ENCODE data around the gene FGF14. TPM values are rescaled to one million over a fixed set of nuclear protein-coding genes. Genes with fewer than 3 reads are reported as not detected.

The FGF14 gene
- total and polyA plus RNA-seq, 2 donors (not counting 3 experiments of a cell fraction or from before 2014, with no cell fraction given): not detected

- intact Hi-C loops (cut with micrococcal nuclease) (no loop called here), dilution Hi-C loops (cut with MboI; ENCODE audit: extremely low pct_ligation_motif_present, low sequenced_read_pairs) (no loop called here)
- DNase-seq (ENCODE audit: low read depth, low spot score) (no peak), FAIRE-seq (no peak)
- Histone ChIP-seq H3K27ac (ENCODE audit: insufficient read depth, low read depth, low read length) (no peak overlapping the region), H3K9me1 (replicated peaks; ENCODE audit: control insufficient read depth, extremely low read depth, insufficient read depth, low read length) (no peaks in the 10 kb centered on the region), H4K20me1 (replicated peaks; ENCODE audit: control insufficient read depth, extremely low read depth, insufficient read depth, low read length) (no peaks in the 10 kb centered on the region), H3K4me1 (ENCODE audit: control insufficient read depth, extremely low read depth, insufficient read depth, low read length) (no peaks in the 10 kb centered on the region), H3K9ac (replicated peaks; ENCODE audit: extremely low read depth, insufficient read depth, low read length) (no peak overlapping the region), H3K79me2 (ENCODE audit: control insufficient read depth, insufficient read depth, low read length) (no peaks in the 10 kb centered on the region), H3K4me2 (ENCODE audit: insufficient read depth, low read length) (no peak overlapping the region), H3K9me3 (replicated peaks; ENCODE audit: control insufficient read depth, insufficient read depth, low read length) (no peaks in the 10 kb centered on the region), H2AFZ (ENCODE audit: low read depth, low read length) (no peak overlapping the region), H3K27me3 (ENCODE audit: control insufficient read depth in 2 of 2, insufficient read depth in 2 of 2, low read length in 2 of 2) (no peaks in the 10 kb centered on the region), H3K4me3 (replicated peaks in 1 of 3; ENCODE audit: insufficient read depth in 1 of 3, low read depth in 1 of 3, low read length in 3 of 3) (no peak overlapping the region), H3K36me3 (ENCODE audit: control insufficient read depth in 2 of 2, extremely low read depth in 1 of 2, insufficient read depth in 2 of 2, low read length in 2 of 2) (no peaks in the 10 kb centered on the region)
- ChIA-PET CTCF (interaction anchor here (2.4 kb wide), 1 partner anchor 466 kb away, joined by 22 read pairs; no protein-coding TSS in a partner anchor), POLR2A (no interaction called here)
- BruUV-seq (replicated peaks): no TSS peak
- TF ChIP-seq JUN (IDR thresholded peaks at IDR 0.05; ENCODE audit: borderline replicate concordance, insufficient read depth, insufficient read length, low read depth): no peak
- TF ChIP-seq, protein P1, sequence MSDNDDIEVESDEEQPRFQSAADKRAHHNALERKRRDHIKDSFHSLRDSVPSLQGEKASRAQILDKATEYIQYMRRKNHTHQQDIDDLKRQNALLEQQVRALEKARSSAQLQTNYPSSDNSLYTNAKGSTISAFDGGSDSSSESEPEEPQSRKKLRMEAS (IDR thresholded peaks at IDR 0.05; ENCODE audit: insufficient read depth, insufficient read length): no peak
- TF ChIP-seq POLR2AphosphoS5 (IDR thresholded peaks at IDR 0.05; ENCODE audit: insufficient read depth, low read depth, low read length): no peak
- TF ChIP-seq EZH2 (IDR thresholded peaks at IDR 0.05; ENCODE audit: borderline replicate concordance, low read depth, low read length, severe bottlenecking): no peak
- TF ChIP-seq, protein P2, sequence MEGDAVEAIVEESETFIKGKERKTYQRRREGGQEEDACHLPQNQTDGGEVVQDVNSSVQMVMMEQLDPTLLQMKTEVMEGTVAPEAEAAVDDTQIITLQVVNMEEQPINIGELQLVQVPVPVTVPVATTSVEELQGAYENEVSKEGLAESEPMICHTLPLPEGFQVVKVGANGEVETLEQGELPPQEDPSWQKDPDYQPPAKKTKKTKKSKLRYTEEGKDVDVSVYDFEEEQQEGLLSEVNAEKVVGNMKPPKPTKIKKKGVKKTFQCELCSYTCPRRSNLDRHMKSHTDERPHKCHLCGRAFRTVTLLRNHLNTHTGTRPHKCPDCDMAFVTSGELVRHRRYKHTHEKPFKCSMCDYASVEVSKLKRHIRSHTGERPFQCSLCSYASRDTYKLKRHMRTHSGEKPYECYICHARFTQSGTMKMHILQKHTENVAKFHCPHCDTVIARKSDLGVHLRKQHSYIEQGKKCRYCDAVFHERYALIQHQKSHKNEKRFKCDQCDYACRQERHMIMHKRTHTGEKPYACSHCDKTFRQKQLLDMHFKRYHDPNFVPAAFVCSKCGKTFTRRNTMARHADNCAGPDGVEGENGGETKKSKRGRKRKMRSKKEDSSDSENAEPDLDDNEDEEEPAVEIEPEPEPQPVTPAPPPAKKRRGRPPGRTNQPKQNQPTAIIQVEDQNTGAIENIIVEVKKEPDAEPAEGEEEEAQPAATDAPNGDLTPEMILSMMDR (IDR thresholded peaks at IDR 0.05; ENCODE audit: extremely low read depth in 1 of 2, insufficient read depth in 1 of 2, low read depth in 1 of 2, low read length in 2 of 2): no peak
- no peak for TF ChIP-seq FOS (IDR thresholded peaks at IDR 0.05; ENCODE audit: borderline replicate concordance, insufficient read depth, low read length)
- no peak for TF ChIP-seq POLR2A (IDR thresholded peaks at IDR 0.05; ENCODE audit: low read depth, low read length)
- no peak for TF ChIP-seq GATA2 (IDR thresholded peaks at IDR 0.05; ENCODE audit: insufficient read depth, insufficient read length, low read depth, low read length)
- TF ChIP-seq MYC (IDR thresholded peaks at IDR 0.05; ENCODE audit: low read depth, low read length): no peak
Measured at GRCh38 chr13:102089722-102090121, 312.1 kb downstream of the FGF14 start.
